GM12878 (cell line): Measurements from ENCODE around the gene GALNT11. TPM values are rescaled to one million over a fixed set of nuclear protein-coding genes. Genes with fewer than 3 reads are reported as not detected.

Source experiments
- ATAC-seq: fragments of 200-7000 bp; cut with Tn5 transposase; 3 replicates; pipeline ENCODE4 v1.9.1; 2020; ENCODE audit warnings: mild to moderate bottlenecking, moderate library complexity
- BruUV-seq: library from RNA; stranded (reverse); fragments of 400-500 nt; replicated peaks from 2 replicates; lab custom pipeline; 2021; lab: Mats Ljungman, UMichigan
- CTCF ChIA-PET: fragments of 300-600 bp; sonication (Branson Sonifier 250); formaldehyde crosslinking; extraction: SDS; loops from one replicate; lab custom pipeline; 2021; ENCODE audit warnings: inconsistent platforms; lab: Yijun Ruan, JAX
- POLR2A ChIA-PET: fragments of 350-600 bp; formaldehyde crosslinking; extraction: SDS; loops from one replicate; lab custom pipeline; 2021; ENCODE audit warnings: inconsistent platforms; lab: Charles Lee
- RAD21 ChIA-PET: fragments of 300-600 bp; sonication (Branson Sonifier 250); formaldehyde crosslinking; loops from one replicate; lab custom pipeline; 2023; ENCODE audit warnings: antibody characterized with exemption; ENCODE audit not compliant: unreplicated experiment; lab: Charles Lee
- SMC1A ChIA-PET: fragments of 300-600 bp; sonication (Branson Sonifier 250); formaldehyde crosslinking; loops from one replicate; lab custom pipeline; 2023; ENCODE audit not compliant: unreplicated experiment, uncharacterized antibody; lab: Charles Lee
- DNase-seq: peaks from one replicate; pipeline ENCODE4 v3.0.0-alpha.2; 2011; ENCODE audit warnings: low read depth, low spot score
- FAIRE-seq: peaks from 3 replicates; lab custom pipeline; 2011; peaks lifted over from hg19 to GRCh38; lab: Jason Lieb, UNC
- H2AFZ ChIP-seq: 2 replicates; pipeline ENCODE4 v1.6.0; 2011; ENCODE audit warnings: low read depth, low read length, control low read depth; ENCODE audit not compliant: control insufficient read depth
- H3K27ac ChIP-seq: 2 replicates; pipeline ENCODE4 v1.5.1; 2011; ENCODE audit warnings: control low read depth; ENCODE audit not compliant: control insufficient read depth, insufficient read depth
- H3K27me3 ChIP-seq, 2 experiments: replicated peaks in 1 of 2; 2 replicates each; pipeline versions ENCODE4 v1.6.0 to v1.6.1; 2011; ENCODE audit warnings: low read length in 1 of 2; ENCODE audit not compliant: control insufficient read depth in 2 of 2, insufficient read depth in 2 of 2
- H3K36me3 ChIP-seq, 2 experiments: 2 replicates each; pipeline ENCODE4 v1.5.1; 2011; ENCODE audit warnings: low read length in 1 of 2; ENCODE audit not compliant: control insufficient read depth in 2 of 2, insufficient read depth in 2 of 2
- H3K4me1 ChIP-seq: 2 replicates; pipeline ENCODE4 v1.6.1; 2011; ENCODE audit warnings: mild to moderate bottlenecking, low read length, moderate library complexity, mixed read lengths; ENCODE audit not compliant: control insufficient read depth, insufficient read depth
- H3K4me2 ChIP-seq: 2 replicates; pipeline ENCODE4 v1.6.0; 2011; ENCODE audit warnings: control low read depth; ENCODE audit not compliant: control insufficient read depth, insufficient read depth
- H3K4me3 ChIP-seq: fragments of 200-600 bp; sonication (generic); 2 replicates; pipeline ENCODE4 v1.5.1; 2016
- H3K79me2 ChIP-seq: 2 replicates; pipeline ENCODE4 v1.6.0; 2011; ENCODE audit warnings: low read length; ENCODE audit not compliant: control insufficient read depth, insufficient read depth
- H3K9ac ChIP-seq: 2 replicates; pipeline ENCODE4 v1.8.0; 2011; ENCODE audit warnings: low read length, control low read depth, mixed read lengths; ENCODE audit not compliant: control insufficient read depth, insufficient read depth
- H3K9me3 ChIP-seq: replicated peaks from 3 replicates; pipeline ENCODE4 v1.5.1; 2011; ENCODE audit warnings: mild to moderate bottlenecking, low read length; ENCODE audit not compliant: control insufficient read depth, insufficient read depth
- H4K20me1 ChIP-seq: 2 replicates; pipeline ENCODE4 v1.6.0; 2011; ENCODE audit not compliant: control insufficient read depth, insufficient read depth
- BACH1 ChIP-seq: fragments of 450-650 bp; IDR thresholded peaks from 2 replicates; pipeline ENCODE4 v1.6.1; 2017; ENCODE audit warnings: mild to moderate bottlenecking, borderline replicate concordance
- CREM ChIP-seq: IDR thresholded peaks from 2 replicates; pipeline ENCODE4 v1.6.1; 2014; ENCODE audit warnings: antibody characterized with exemption, low read depth
- FOS ChIP-seq: IDR thresholded peaks from 3 replicates; pipeline ENCODE4 v1.6.1; 2011; ENCODE audit warnings: borderline replicate concordance; ENCODE audit not compliant: insufficient read length; ENCODE audit errors: extremely low read depth
- HDGF ChIP-seq: fragments of 450-650 bp; IDR thresholded peaks from 2 replicates; pipeline ENCODE4 v1.6.1; 2016; ENCODE audit warnings: antibody characterized with exemption
- NFYB ChIP-seq: IDR thresholded peaks from 2 replicates; pipeline ENCODE4 v1.6.1; 2011; ENCODE audit warnings: low read depth, mild to moderate bottlenecking, low read length, improper control_type of control experiment, moderate library complexity; ENCODE audit not compliant: insufficient read depth
- RUNX3 ChIP-seq: IDR thresholded peaks from 2 replicates; pipeline ENCODE4 v1.6.1; 2012; ENCODE audit warnings: low read length, inconsistent platforms
- SIX5 ChIP-seq: IDR thresholded peaks from 2 replicates; pipeline ENCODE4 v1.6.1; 2011; ENCODE audit warnings: mild to moderate bottlenecking, low read depth, low read length, moderate library complexity; ENCODE audit not compliant: severe bottlenecking
- SREBF2 ChIP-seq: IDR thresholded peaks from 2 replicates; pipeline ENCODE4 v1.6.1; 2012; ENCODE audit warnings: mild to moderate bottlenecking, low read length
- TCF12 ChIP-seq: IDR thresholded peaks from 2 replicates; pipeline ENCODE4 v1.6.1; 2011; ENCODE audit warnings: low read depth, mild to moderate bottlenecking, low read length
- WRNIP1 ChIP-seq: IDR thresholded peaks from 2 replicates; pipeline ENCODE4 v1.6.1; 2011; ENCODE audit warnings: low read depth, low read length, improper control_type of control experiment, borderline replicate concordance
- WGBS: methylation state at CpG from one replicate; pipeline ENCODE4 v1.1.6; 2016; ENCODE audit warnings: low lambda C conversion rate; ENCODE audit not compliant: insufficient replicate concordance, insufficient coverage; ENCODE audit errors: missing lambda C conversion rate; 5-methylcytosine and 5-hydroxymethylcytosine counted together
- in situ Hi-C: fragments of 300-500 bp; cut with MboI; formaldehyde crosslinking; loops from 9 replicates; pipeline ENCODE4 v1.14.3; 2018; ENCODE audit warnings: mixed read lengths
- intact Hi-C: fragments of 100-400 bp; cut with micrococcal nuclease; formaldehyde crosslinking; loops from one replicate; pipeline ENCODE4 v1.14.2; 2022; ENCODE audit not compliant: unreplicated experiment
- polyA plus RNA-seq, 11 experiments: library from polyadenylated mRNA; depleted of rRNA in 4 of 11; unstranded in 6 of 11; stranded (reverse) in 5 of 11; fragments of >200 nt; fragmentation: Nextera tagmentation in 4 of 11; fragmentation: Illumina TruSeq in 1 of 11; extraction: Ambion mirVana in 4 of 11; extraction: Trizol in 1 of 11; gene quantifications; 1 replicate in 1 of 11; 2 replicates in 10 of 11; pipeline versions ENCODE4 v1.2.1 to v1.2.3, GENCODE V29; 2011 to 2016; ENCODE audit warnings: inconsistent platforms in 2 of 11, missing spikeins in 2 of 11, low read depth in 1 of 11
- total RNA-seq, 4 experiments: library from RNA; depleted of rRNA in 3 of 4; stranded (reverse); fragments of >200 nt in 3 of 4; fragmentation: Illumina TruSeq in 1 of 4; extraction: Trizol in 1 of 4; gene quantifications; 2 replicates each; pipeline versions ENCODE4 v1.2.1 to v1.2.3, GENCODE V29; 2013 to 2021
- TF ChIP-seq, protein P1 (sequence below): fragments of 450-650 bp; IDR thresholded peaks from 2 replicates; pipeline ENCODE4 v1.6.1; 2016; ENCODE audit warnings: mild to moderate bottlenecking
- TF ChIP-seq, protein P2 (sequence below): IDR thresholded peaks from 2 replicates; pipeline ENCODE4 v1.6.1; 2011; ENCODE audit warnings: mild to moderate bottlenecking, low read depth, low read length, moderate library complexity; ENCODE audit not compliant: insufficient replicate concordance
- TF ChIP-seq, protein P3 (sequence below): IDR thresholded peaks from 2 replicates; pipeline ENCODE4 v1.6.1; 2012; ENCODE audit warnings: improper control_type of control experiment, low read depth, low read length; ENCODE audit not compliant: insufficient replicate concordance
- TF ChIP-seq, protein P4 (sequence below): IDR thresholded peaks from 2 replicates; pipeline ENCODE4 v1.6.1; 2011; ENCODE audit warnings: borderline replicate concordance, low read depth, mild to moderate bottlenecking, moderate library complexity, mixed read lengths, low read length; ENCODE audit not compliant: insufficient read depth; ENCODE audit errors: extremely low read length

The GALNT11 gene
- total and polyA plus RNA-seq, 10 of the 15 experiments (the other 5 are each of a cell fraction or from before 2014, with no cell fraction given): 2.0 to 9.5 (median 6.4) TPM

DNA sequence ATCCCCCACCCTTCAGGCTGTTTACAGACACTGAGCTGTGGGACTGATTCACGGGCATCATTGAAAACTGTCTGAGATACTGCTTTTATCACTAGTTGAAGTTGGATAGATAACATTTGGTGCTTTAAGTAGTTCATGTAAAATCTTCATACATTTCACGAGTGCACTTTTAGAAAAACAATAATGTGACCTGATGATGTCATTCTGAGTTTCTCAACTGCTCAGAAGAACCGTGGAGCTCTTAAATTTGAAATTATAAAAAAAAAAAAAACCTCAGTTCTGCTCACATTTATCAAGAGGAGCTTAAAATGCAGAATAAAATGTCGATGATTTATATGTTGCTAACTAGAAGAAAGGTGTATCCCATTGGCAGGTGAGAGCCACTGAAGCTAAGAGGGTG is 81.5 kb downstream of the GALNT11 start (continued):
- no peak for TF ChIP-seq BACH1
- TF ChIP-seq FOS: no peak
- TF ChIP-seq, protein P1, sequence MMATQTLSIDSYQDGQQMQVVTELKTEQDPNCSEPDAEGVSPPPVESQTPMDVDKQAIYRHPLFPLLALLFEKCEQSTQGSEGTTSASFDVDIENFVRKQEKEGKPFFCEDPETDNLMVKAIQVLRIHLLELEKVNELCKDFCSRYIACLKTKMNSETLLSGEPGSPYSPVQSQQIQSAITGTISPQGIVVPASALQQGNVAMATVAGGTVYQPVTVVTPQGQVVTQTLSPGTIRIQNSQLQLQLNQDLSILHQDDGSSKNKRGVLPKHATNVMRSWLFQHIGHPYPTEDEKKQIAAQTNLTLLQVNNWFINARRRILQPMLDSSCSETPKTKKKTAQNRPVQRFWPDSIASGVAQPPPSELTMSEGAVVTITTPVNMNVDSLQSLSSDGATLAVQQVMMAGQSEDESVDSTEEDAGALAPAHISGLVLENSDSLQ: no peak
- TF ChIP-seq, protein P2, sequence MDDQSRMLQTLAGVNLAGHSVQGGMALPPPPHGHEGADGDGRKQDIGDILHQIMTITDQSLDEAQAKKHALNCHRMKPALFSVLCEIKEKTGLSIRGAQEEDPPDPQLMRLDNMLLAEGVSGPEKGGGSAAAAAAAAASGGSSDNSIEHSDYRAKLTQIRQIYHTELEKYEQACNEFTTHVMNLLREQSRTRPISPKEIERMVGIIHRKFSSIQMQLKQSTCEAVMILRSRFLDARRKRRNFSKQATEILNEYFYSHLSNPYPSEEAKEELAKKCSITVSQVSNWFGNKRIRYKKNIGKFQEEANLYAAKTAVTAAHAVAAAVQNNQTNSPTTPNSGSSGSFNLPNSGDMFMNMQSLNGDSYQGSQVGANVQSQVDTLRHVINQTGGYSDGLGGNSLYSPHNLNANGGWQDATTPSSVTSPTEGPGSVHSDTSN: no peak
- TF ChIP-seq RUNX3: no peak
- TF ChIP-seq SREBF2: no peak

DNA sequence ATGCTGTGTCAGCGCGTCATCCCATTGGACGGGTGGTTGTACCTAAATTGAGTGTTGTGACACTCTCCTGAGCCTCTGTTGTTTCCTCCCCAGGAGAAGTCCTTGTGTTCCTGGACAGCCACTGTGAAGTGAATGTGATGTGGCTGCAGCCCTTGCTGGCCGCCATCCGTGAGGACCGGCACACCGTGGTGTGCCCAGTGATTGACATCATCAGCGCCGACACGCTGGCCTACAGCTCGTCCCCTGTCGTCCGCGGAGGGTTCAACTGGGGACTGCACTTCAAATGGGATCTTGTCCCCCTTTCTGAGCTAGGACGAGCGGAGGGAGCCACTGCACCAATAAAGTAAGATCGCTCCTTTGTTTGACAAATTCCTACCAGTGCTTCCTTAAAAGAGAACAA is 82.5 kb downstream of the GALNT11 start:
- ChIA-PET POLR2A (no interaction called here), SMC1A (no interaction called here), RAD21 (no interaction called here), CTCF (no interaction called here)
- Histone ChIP-seq H3K9ac (no peak overlapping the region), H2AFZ (no peak overlapping the region), H4K20me1 (no peaks in the 10 kb centered on the region), H3K27ac (no peak overlapping the region), H3K36me3 (no peaks in the 10 kb centered on the region; a peak in 1 of 4 replicates)
- ATAC-seq: no peak
- WGBS: 99% methylated on average over 17 of the region's 17 CpGs
- no TSS peak for BruUV-seq
- intact Hi-C loops: no loop called here
- TF ChIP-seq HDGF (no peak), CREM (no peak), TCF12 (no peak), WRNIP1 (no peak), NFYB (no peak), SIX5 (no peak)
- TF ChIP-seq, protein P3, sequence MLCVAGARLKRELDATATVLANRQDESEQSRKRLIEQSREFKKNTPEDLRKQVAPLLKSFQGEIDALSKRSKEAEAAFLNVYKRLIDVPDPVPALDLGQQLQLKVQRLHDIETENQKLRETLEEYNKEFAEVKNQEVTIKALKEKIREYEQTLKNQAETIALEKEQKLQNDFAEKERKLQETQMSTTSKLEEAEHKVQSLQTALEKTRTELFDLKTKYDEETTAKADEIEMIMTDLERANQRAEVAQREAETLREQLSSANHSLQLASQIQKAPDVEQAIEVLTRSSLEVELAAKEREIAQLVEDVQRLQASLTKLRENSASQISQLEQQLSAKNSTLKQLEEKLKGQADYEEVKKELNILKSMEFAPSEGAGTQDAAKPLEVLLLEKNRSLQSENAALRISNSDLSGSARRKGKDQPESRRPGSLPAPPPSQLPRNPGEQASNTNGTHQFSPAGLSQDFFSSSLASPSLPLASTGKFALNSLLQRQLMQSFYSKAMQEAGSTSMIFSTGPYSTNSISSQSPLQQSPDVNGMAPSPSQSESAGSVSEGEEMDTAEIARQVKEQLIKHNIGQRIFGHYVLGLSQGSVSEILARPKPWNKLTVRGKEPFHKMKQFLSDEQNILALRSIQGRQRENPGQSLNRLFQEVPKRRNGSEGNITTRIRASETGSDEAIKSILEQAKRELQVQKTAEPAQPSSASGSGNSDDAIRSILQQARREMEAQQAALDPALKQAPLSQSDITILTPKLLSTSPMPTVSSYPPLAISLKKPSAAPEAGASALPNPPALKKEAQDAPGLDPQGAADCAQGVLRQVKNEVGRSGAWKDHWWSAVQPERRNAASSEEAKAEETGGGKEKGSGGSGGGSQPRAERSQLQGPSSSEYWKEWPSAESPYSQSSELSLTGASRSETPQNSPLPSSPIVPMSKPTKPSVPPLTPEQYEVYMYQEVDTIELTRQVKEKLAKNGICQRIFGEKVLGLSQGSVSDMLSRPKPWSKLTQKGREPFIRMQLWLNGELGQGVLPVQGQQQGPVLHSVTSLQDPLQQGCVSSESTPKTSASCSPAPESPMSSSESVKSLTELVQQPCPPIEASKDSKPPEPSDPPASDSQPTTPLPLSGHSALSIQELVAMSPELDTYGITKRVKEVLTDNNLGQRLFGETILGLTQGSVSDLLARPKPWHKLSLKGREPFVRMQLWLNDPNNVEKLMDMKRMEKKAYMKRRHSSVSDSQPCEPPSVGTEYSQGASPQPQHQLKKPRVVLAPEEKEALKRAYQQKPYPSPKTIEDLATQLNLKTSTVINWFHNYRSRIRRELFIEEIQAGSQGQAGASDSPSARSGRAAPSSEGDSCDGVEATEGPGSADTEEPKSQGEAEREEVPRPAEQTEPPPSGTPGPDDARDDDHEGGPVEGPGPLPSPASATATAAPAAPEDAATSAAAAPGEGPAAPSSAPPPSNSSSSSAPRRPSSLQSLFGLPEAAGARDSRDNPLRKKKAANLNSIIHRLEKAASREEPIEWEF: no peak
- TF ChIP-seq, protein P2: no peak
- TF ChIP-seq, protein P4, sequence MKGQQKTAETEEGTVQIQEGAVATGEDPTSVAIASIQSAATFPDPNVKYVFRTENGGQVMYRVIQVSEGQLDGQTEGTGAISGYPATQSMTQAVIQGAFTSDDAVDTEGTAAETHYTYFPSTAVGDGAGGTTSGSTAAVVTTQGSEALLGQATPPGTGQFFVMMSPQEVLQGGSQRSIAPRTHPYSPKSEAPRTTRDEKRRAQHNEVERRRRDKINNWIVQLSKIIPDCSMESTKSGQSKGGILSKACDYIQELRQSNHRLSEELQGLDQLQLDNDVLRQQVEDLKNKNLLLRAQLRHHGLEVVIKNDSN: no peak
- TF ChIP-seq, all 136 proteins: peak for 0
- FAIRE-seq (no peak), DNase-seq (no peak)
- Histone ChIP-seq H3K4me3 (no peak overlapping the region), H3K9me3 (no peaks in the 10 kb centered on the region), H3K27me3 (no peaks in the 10 kb centered on the region), H3K79me2 (no peaks in the 10 kb centered on the region), H3K4me2 (no peak overlapping the region), H3K4me1 (no peaks in the 10 kb centered on the region)
- in situ Hi-C loops: no loop called here
